Panc1 (cell line): Measurements from ENCODE around the gene CPM. TPM values are rescaled to one million over a fixed set of nuclear protein-coding genes. Genes with fewer than 3 reads are reported as not detected.

Experiments used
- ATAC-seq: fragments of 200-7000 bp; cut with Tn5 transposase; 2 replicates; pipeline ENCODE4 v1.9.1; 2020; ENCODE audit warnings: mild to moderate bottlenecking, moderate library complexity
- BruUV-seq: library from RNA; stranded (reverse); fragments of 400-500 nt; replicated peaks from 2 replicates; lab custom pipeline; 2021; lab: Mats Ljungman, UMichigan
- CTCF ChIA-PET: fragments of 300-600 bp; sonication (Branson Sonifier 250); formaldehyde crosslinking; loops from one replicate; lab custom pipeline; 2022; ENCODE audit warnings: antibody characterized with exemption; lab: Charles Lee
- POLR2A ChIA-PET: fragments of 300-600 bp; sonication (Branson Sonifier 250); formaldehyde crosslinking; loops from one replicate; lab custom pipeline; 2022; ENCODE audit warnings: antibody characterized with exemption; lab: Charles Lee
- DNase-seq: peaks from one replicate; pipeline ENCODE4 v3.0.0-alpha.2; 2010; ENCODE audit warnings: low read depth, low spot score
- H3K27ac ChIP-seq: 2 replicates; pipeline ENCODE4 v1.5.1; 2011; ENCODE audit warnings: mild to moderate bottlenecking, low read length, inconsistent platforms
- H3K27me3 ChIP-seq: fragments of 200-500 bp; sonication (Bioruptor generic); 2 replicates; pipeline ENCODE4 v1.6.0; 2014; ENCODE audit warnings: low read length, inconsistent platforms; ENCODE audit not compliant: control insufficient read depth, insufficient read depth
- H3K36me3 ChIP-seq: fragments of 200-500 bp; sonication (Bioruptor generic); 2 replicates; pipeline ENCODE4 v1.5.1; 2014; ENCODE audit warnings: inconsistent platforms, mild to moderate bottlenecking, low read length, moderate library complexity; ENCODE audit not compliant: control insufficient read depth, insufficient read depth
- H3K4me1 ChIP-seq: 2 replicates; pipeline ENCODE4 v1.5.1; 2011; ENCODE audit warnings: inconsistent platforms, mild to moderate bottlenecking, low read length, moderate library complexity; ENCODE audit not compliant: control insufficient read depth, insufficient read depth
- H3K4me3 ChIP-seq, 2 experiments: 2 replicates each; pipeline ENCODE4 v1.5.1; 2011 to 2012; ENCODE audit warnings: low read depth in 2 of 2, low read length in 2 of 2, mild to moderate bottlenecking in 2 of 2, inconsistent platforms in 1 of 2, moderate library complexity in 1 of 2
- H3K9me3 ChIP-seq: fragments of 200-500 bp; sonication (Bioruptor generic); 2 replicates; pipeline ENCODE4 v1.5.1; 2014; ENCODE audit warnings: low read depth, mild to moderate bottlenecking, inconsistent platforms, low read length, moderate library complexity; ENCODE audit not compliant: control insufficient read depth, insufficient read depth
- POLR2AphosphoS5 ChIP-seq: IDR thresholded peaks from 2 replicates; pipeline ENCODE4 v1.6.1; 2012; ENCODE audit warnings: mild to moderate bottlenecking, low read depth, low read length, moderate library complexity
- SIN3A ChIP-seq: IDR thresholded peaks from 2 replicates; pipeline ENCODE4 v1.6.1; 2012; ENCODE audit warnings: low read depth, mild to moderate bottlenecking, low read length, moderate library complexity, borderline replicate concordance; ENCODE audit not compliant: insufficient read depth
- TCF7L2 ChIP-seq: IDR thresholded peaks from 2 replicates; pipeline ENCODE4 v1.6.1; 2011; ENCODE audit warnings: mild to moderate bottlenecking, low read depth, low read length, inconsistent platforms
- in situ Hi-C: cut with HindIII; loops from 2 replicates; pipeline ENCODE4 v1.10.0; 2016; ENCODE audit warnings: low sequenced_read_pairs, low pct_unique_long_range_greater_than_20kb
- intact Hi-C: fragments of 100-400 bp; cut with micrococcal nuclease; formaldehyde crosslinking; loops from one replicate; pipeline ENCODE4 v1.10.0; 2022; ENCODE audit not compliant: unreplicated experiment
- total RNA-seq: library from RNA; stranded (reverse); gene quantifications from one replicate; pipeline ENCODE4 v1.2.1, GENCODE V29; 2021; ENCODE audit not compliant: unreplicated experiment
- TF ChIP-seq, protein P1 (sequence below): fragments of 450-650 bp; IDR thresholded peaks from 2 replicates; pipeline ENCODE4 v1.5.1; 2017; ENCODE audit warnings: mild to moderate bottlenecking
- TF ChIP-seq, protein P2 (sequence below), 2 experiments: IDR thresholded peaks; 2 replicates each; pipeline ENCODE4 v1.6.1; 2011 to 2012; ENCODE audit warnings: low read depth in 2 of 2, control low read depth in 1 of 2, low read length in 1 of 2, mild to moderate bottlenecking in 1 of 2, moderate library complexity in 1 of 2; ENCODE audit not compliant: insufficient read depth in 1 of 2

The CPM gene
- total RNA-seq, 1 experiment from 2014 or later: 11.2 TPM

DNA sequence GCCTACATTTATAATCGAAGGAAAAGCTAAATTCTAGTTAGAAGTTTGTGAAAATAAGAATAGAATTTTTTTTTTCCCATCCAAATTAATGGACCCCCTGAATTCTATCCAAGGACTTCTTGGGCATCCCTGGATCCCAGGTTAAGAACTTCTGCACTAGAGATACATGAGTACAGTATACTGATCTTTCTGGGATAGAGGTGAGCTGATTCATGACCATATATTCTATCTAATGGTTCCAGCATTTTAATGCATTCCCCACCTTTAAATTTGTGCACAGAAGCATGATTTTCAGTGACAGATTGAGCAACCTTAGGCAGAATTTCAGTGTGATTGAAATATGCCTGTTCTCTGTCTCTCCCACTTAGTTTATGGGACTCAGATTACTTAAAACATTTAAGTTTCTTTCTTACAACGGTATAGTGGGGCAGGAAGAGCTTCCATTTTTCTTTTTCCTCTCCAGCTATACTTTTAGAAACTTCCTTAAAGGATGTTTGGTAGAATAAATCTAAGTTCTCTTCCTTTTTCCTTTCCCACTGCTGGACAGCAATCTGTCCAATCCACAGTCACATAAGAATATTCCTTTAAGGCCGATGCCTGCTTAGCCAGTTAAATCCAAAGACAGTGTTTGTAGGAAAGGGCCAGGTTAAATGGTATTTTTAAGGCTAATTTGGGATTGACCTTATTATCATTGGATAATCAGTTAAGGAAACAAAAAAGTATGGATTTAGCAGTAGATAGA, 118.3 kb downstream of the CPM start:
- POLR2A ChIA-PET: no interaction called here
- CTCF ChIA-PET: no interaction called here
- no peak overlapping the region for H3K4me3 ChIP-seq
- TF ChIP-seq, protein P1, sequence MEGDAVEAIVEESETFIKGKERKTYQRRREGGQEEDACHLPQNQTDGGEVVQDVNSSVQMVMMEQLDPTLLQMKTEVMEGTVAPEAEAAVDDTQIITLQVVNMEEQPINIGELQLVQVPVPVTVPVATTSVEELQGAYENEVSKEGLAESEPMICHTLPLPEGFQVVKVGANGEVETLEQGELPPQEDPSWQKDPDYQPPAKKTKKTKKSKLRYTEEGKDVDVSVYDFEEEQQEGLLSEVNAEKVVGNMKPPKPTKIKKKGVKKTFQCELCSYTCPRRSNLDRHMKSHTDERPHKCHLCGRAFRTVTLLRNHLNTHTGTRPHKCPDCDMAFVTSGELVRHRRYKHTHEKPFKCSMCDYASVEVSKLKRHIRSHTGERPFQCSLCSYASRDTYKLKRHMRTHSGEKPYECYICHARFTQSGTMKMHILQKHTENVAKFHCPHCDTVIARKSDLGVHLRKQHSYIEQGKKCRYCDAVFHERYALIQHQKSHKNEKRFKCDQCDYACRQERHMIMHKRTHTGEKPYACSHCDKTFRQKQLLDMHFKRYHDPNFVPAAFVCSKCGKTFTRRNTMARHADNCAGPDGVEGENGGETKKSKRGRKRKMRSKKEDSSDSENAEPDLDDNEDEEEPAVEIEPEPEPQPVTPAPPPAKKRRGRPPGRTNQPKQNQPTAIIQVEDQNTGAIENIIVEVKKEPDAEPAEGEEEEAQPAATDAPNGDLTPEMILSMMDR: no peak
- TF ChIP-seq POLR2AphosphoS5 (no peak), TCF7L2 (no peak)
- TF ChIP-seq, protein P2, sequence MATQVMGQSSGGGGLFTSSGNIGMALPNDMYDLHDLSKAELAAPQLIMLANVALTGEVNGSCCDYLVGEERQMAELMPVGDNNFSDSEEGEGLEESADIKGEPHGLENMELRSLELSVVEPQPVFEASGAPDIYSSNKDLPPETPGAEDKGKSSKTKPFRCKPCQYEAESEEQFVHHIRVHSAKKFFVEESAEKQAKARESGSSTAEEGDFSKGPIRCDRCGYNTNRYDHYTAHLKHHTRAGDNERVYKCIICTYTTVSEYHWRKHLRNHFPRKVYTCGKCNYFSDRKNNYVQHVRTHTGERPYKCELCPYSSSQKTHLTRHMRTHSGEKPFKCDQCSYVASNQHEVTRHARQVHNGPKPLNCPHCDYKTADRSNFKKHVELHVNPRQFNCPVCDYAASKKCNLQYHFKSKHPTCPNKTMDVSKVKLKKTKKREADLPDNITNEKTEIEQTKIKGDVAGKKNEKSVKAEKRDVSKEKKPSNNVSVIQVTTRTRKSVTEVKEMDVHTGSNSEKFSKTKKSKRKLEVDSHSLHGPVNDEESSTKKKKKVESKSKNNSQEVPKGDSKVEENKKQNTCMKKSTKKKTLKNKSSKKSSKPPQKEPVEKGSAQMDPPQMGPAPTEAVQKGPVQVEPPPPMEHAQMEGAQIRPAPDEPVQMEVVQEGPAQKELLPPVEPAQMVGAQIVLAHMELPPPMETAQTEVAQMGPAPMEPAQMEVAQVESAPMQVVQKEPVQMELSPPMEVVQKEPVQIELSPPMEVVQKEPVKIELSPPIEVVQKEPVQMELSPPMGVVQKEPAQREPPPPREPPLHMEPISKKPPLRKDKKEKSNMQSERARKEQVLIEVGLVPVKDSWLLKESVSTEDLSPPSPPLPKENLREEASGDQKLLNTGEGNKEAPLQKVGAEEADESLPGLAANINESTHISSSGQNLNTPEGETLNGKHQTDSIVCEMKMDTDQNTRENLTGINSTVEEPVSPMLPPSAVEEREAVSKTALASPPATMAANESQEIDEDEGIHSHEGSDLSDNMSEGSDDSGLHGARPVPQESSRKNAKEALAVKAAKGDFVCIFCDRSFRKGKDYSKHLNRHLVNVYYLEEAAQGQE (IDR thresholded peaks at IDR 0.05; ENCODE audit: insufficient read depth in 1 of 2, low read depth in 2 of 2, low read length in 1 of 2): no peak
- H3K36me3 ChIP-seq: peaks cover 54% of the 10 kb centered on the region
- peaks cover 8% of the 10 kb centered on the region for H3K4me1 ChIP-seq
- H3K27ac ChIP-seq: no peak overlapping the region
- no peaks in the 10 kb centered on the region for H3K9me3 ChIP-seq
- BruUV-seq: no TSS peak
- in situ Hi-C loops: no loop called here
- no peaks in the 10 kb centered on the region for H3K27me3 ChIP-seq
- DNase-seq (no peak), ATAC-seq (no peak)
- intact Hi-C loops: no loop called here

DNA sequence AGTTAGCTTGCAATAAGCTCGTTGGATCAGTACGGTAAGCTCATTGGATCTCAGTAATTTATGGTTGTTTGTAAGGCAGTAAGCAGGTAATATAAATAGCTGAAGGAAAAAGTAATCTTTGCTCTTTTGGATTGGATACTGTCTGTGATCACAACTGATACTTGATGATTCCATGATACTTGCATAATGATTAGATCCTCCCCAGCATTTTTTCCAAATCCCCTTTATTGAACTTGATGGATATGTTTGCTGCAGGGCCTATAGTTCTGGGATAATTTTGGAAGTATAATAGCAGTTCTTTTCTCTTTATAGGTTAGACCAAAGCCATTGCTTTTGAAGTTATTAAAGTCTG, 119.8 kb downstream of the CPM start:
- intact Hi-C loops: no loop called here
- Histone ChIP-seq H3K9me3 (no peaks in the 10 kb centered on the region), H3K27me3 (no peaks in the 10 kb centered on the region), H3K4me3 (no peak overlapping the region), H3K4me1 (peaks cover 8% of the 10 kb centered on the region), H3K36me3 (peaks cover 58% of the 10 kb centered on the region), H3K27ac (no peak overlapping the region)
- CTCF ChIA-PET: interaction anchor here (1.0 kb wide), 1 partner anchor 8 kb away, joined by 3 read pairs; no protein-coding TSS in a partner anchor
- in situ Hi-C loops: no loop called here
- TF ChIP-seq, protein P1: no peak
- TF ChIP-seq TCF7L2 (no peak), POLR2AphosphoS5 (no peak), SIN3A (no peak)
- no TSS peak for BruUV-seq
- no peak for DNase-seq
- no peak for ATAC-seq
- POLR2A ChIA-PET: interaction anchor here (0.5 kb wide), 1 partner anchor 511 kb away, joined by 3 read pairs; no protein-coding TSS in a partner anchor
